Neural progenitor cell (in vitro differentiated cells): Measurements from ENCODE around the gene MAEL. TPM values are rescaled to one million over a fixed set of nuclear protein-coding genes. Genes with fewer than 3 reads are reported as not detected.

Experiments
- DNase-seq: peaks from one replicate; pipeline ENCODE4 v3.0.0-alpha.2; 2016; ENCODE audit warnings: low spot score
- H2AFZ ChIP-seq: fragments of 200-600 bp; sonication (generic); replicated peaks from 2 replicates; pipeline ENCODE4 v1.6.1; 2016; ENCODE audit warnings: antibody characterized with exemption
- H3F3A ChIP-seq: fragments of 200-600 bp; sonication (generic); 2 replicates; pipeline ENCODE4 v1.6.1; 2016; ENCODE audit warnings: antibody characterized with exemption, low read depth
- H3K27ac ChIP-seq: fragments of 200-600 bp; sonication (generic); 2 replicates; pipeline ENCODE4 v1.5.1; 2016; ENCODE audit warnings: mild to moderate bottlenecking
- H3K27me3 ChIP-seq: fragments of 200-600 bp; sonication (generic); 2 replicates; pipeline ENCODE4 v1.6.1; 2016; ENCODE audit warnings: mild to moderate bottlenecking, moderate library complexity
- H3K36me3 ChIP-seq: fragments of 200-600 bp; sonication (generic); 2 replicates; pipeline ENCODE4 v1.5.1; 2016
- H3K4me1 ChIP-seq: fragments of 200-600 bp; sonication (generic); 2 replicates; pipeline ENCODE4 v1.6.1; 2016; ENCODE audit warnings: mixed run types
- H3K4me2 ChIP-seq: fragments of 200-600 bp; sonication (generic); 2 replicates; pipeline ENCODE4 v1.6.1; 2016
- H3K4me3 ChIP-seq: fragments of 200-600 bp; sonication (generic); 2 replicates; pipeline ENCODE4 v1.5.1; 2016
- H3K79me2 ChIP-seq: fragments of 200-600 bp; sonication (generic); 2 replicates; pipeline ENCODE4 v1.6.1; 2016; ENCODE audit warnings: low read depth
- H3K9ac ChIP-seq: fragments of 200-600 bp; sonication (generic); 2 replicates; pipeline ENCODE4 v1.6.1; 2016
- H3K9me3 ChIP-seq: fragments of 200-600 bp; sonication (generic); 2 replicates; pipeline ENCODE4 v1.5.1; 2016; ENCODE audit warnings: low read depth
- H4K20me1 ChIP-seq: fragments of 200-600 bp; sonication (generic); 2 replicates; pipeline ENCODE4 v1.6.1; 2016; ENCODE audit warnings: low read depth
- H3K27ac Mint-ChIP-seq: 3 replicates; pipeline ENCODE4 v1.8.0; 2021; ENCODE audit warnings: mixed read lengths
- H3K27me3 Mint-ChIP-seq: 2 replicates; pipeline ENCODE4 v1.8.0; 2022; ENCODE audit warnings: low read depth, mild to moderate bottlenecking, inconsistent platforms, moderate library complexity, mixed read lengths; ENCODE audit not compliant: insufficient read depth
- H3K36me3 Mint-ChIP-seq: 3 replicates; pipeline ENCODE4 v1.8.0; 2021; ENCODE audit warnings: mixed read lengths
- H3K4me1 Mint-ChIP-seq: 3 replicates; pipeline ENCODE4 v1.8.0; 2021; ENCODE audit warnings: mixed read lengths
- H3K4me3 Mint-ChIP-seq: 3 replicates; pipeline ENCODE4 v1.8.0; 2021; ENCODE audit warnings: mild to moderate bottlenecking, moderate library complexity, mixed read lengths
- H3K9me3 Mint-ChIP-seq: 3 replicates; pipeline ENCODE4 v1.8.0; 2020; ENCODE audit warnings: mixed read lengths
- EZH2 ChIP-seq: fragments of 200-600 bp; sonication (generic); IDR thresholded peaks from 2 replicates; pipeline ENCODE4 v1.6.1; 2017; ENCODE audit warnings: antibody characterized with exemption, mild to moderate bottlenecking, moderate library complexity
- EZH2phosphoT487 ChIP-seq: fragments of 200-600 bp; sonication (generic); IDR thresholded peaks from 2 replicates; pipeline ENCODE4 v1.6.1; 2017; ENCODE audit warnings: antibody characterized with exemption
- total RNA-seq: library from RNA; depleted of rRNA; stranded (reverse); fragments of >200 nt; gene quantifications from 2 replicates; pipeline ENCODE4 v1.2.3, GENCODE V29; 2015; ENCODE audit warnings: low replicate concordance
- TF ChIP-seq, protein P1 (sequence below): fragments of 200-600 bp; sonication (generic); IDR thresholded peaks from 2 replicates; pipeline ENCODE4 v1.5.1; 2017; ENCODE audit warnings: antibody characterized with exemption, mild to moderate bottlenecking

Gene MAEL
- total RNA-seq, 1 donor from 2014 or later, result not detected

- Mint-ChIP-seq H3K27me3 (peaks cover 2% of the 10 kb centered on the region), H3K4me1 (no peaks in the 10 kb centered on the region), H3K27ac (no peak overlapping the region), H3K4me3 (no peak overlapping the region), H3K36me3 (no peaks in the 10 kb centered on the region), H3K9me3 (peaks cover 7% of the 10 kb centered on the region)
- no peak overlapping the region for H3K27ac ChIP-seq
- no peak overlapping the region for H3K9ac ChIP-seq
- no peak overlapping the region for H3K4me2 ChIP-seq
- no peak overlapping the region for H3K4me3 ChIP-seq
- TF ChIP-seq, protein P1, sequence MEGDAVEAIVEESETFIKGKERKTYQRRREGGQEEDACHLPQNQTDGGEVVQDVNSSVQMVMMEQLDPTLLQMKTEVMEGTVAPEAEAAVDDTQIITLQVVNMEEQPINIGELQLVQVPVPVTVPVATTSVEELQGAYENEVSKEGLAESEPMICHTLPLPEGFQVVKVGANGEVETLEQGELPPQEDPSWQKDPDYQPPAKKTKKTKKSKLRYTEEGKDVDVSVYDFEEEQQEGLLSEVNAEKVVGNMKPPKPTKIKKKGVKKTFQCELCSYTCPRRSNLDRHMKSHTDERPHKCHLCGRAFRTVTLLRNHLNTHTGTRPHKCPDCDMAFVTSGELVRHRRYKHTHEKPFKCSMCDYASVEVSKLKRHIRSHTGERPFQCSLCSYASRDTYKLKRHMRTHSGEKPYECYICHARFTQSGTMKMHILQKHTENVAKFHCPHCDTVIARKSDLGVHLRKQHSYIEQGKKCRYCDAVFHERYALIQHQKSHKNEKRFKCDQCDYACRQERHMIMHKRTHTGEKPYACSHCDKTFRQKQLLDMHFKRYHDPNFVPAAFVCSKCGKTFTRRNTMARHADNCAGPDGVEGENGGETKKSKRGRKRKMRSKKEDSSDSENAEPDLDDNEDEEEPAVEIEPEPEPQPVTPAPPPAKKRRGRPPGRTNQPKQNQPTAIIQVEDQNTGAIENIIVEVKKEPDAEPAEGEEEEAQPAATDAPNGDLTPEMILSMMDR, result no peak
- no peak for TF ChIP-seq EZH2
- no peak for TF ChIP-seq EZH2phosphoT487
- no peaks in the 10 kb centered on the region for H3K79me2 ChIP-seq
- DNase-seq, result no peak
- no peaks in the 10 kb centered on the region for H3K4me1 ChIP-seq
- H3K36me3 ChIP-seq, result no peaks in the 10 kb centered on the region
- H4K20me1 ChIP-seq, result no peaks in the 10 kb centered on the region
- no peaks in the 10 kb centered on the region for H3K27me3 ChIP-seq
- H3F3A ChIP-seq, result no peaks in the 10 kb centered on the region
- no peak overlapping the region for H2AFZ ChIP-seq
- H3K9me3 ChIP-seq, result no peaks in the 10 kb centered on the region
Observed at GRCh38 chr1:167033646-167034045, 44.6 kb downstream of the MAEL start.

DNA sequence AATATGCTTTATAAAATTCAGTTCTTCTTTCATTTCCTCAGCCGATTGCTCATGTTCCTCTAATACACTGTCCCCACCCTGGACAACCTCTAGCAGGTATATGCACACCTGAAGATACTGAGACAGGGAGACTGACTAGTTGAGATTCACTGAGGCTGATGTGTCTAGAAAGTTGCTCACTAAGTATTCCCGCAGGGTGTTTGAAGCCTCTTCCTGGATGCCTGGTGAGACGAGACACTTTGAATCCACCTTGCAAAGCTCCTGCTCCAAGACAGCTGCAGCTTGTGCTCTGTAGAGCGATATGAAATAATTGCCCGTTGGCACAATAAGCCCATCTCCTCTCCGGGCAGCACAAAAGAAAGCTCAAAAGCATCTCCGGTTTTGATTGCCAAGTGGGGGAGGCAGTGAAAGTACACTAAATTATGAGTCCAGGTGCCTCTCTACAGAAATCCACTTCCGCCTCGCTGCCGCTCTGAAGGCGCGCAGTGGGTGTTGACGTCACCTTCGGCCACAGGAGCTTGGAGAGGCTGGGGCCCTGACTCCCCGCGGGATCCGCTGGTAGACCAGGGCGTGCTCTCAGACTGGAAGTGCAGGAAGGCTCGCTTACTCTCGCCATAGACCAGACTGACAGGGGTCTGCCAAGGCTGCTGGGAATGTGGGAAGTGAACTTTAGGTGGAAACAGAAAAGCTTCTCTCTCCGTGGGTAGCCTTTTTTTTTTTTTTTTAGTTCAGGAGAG lies 54.8 kb downstream of the MAEL start:
- H3K9ac ChIP-seq, result no peak overlapping the region
- DNase-seq, result no peak
- TF ChIP-seq EZH2 (no peak), EZH2phosphoT487 (no peak)
- TF ChIP-seq, protein P1, result no peak
- H3K4me2 ChIP-seq, result no peak overlapping the region
- no peaks in the 10 kb centered on the region for H3K27me3 ChIP-seq
- no peak overlapping the region for H3K27ac ChIP-seq
- H3K4me1 ChIP-seq, result no peaks in the 10 kb centered on the region
- H2AFZ ChIP-seq, result no peak overlapping the region
- H3K27ac Mint-ChIP-seq, result no peak overlapping the region
- H3K79me2 ChIP-seq, result no peaks in the 10 kb centered on the region
- H3K36me3 Mint-ChIP-seq, result no peaks in the 10 kb centered on the region
- no peaks in the 10 kb centered on the region for H4K20me1 ChIP-seq
- H3K36me3 ChIP-seq, result no peaks in the 10 kb centered on the region
- H3K9me3 Mint-ChIP-seq, result no peaks in the 10 kb centered on the region
- H3K4me1 Mint-ChIP-seq, result peaks cover 3% of the 10 kb centered on the region
- H3K9me3 ChIP-seq, result no peaks in the 10 kb centered on the region
- H3F3A ChIP-seq, result no peaks in the 10 kb centered on the region
- H3K27me3 Mint-ChIP-seq, result no peaks in the 10 kb centered on the region
- H3K4me3 Mint-ChIP-seq, result no peak overlapping the region
- H3K4me3 ChIP-seq, result no peak overlapping the region

DNA sequence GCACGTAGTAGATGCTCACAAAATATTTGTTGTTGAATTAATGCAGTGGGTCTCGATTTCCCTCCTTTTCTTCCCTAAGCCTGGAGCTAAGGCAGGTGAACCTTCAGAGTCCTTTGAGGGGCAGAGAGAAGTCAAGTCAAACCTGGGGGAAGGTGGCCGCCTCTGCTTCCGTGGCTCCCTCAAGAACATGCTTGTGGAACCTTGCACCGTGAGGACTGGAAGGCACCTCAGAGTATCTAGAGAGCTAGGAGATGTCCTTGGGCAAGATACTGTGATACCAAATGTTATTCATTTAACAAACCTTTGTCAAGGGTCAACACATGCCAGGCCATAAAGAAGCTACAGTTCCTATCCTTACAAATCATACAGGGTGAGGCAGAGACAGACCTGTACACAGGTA lies 62.8 kb downstream of the MAEL start:
- DNase-seq, result no peak
- Histone ChIP-seq H3K27me3 (no peaks in the 10 kb centered on the region), H3K4me2 (no peak overlapping the region), H3K79me2 (no peaks in the 10 kb centered on the region), H3F3A (peaks cover 6% of the 10 kb centered on the region), H3K9me3 (no peaks in the 10 kb centered on the region), H4K20me1 (no peaks in the 10 kb centered on the region), H3K36me3 (no peaks in the 10 kb centered on the region), H3K4me1 (no peaks in the 10 kb centered on the region), H3K27ac (no peak overlapping the region), H2AFZ (no peak overlapping the region), H3K9ac (no peak overlapping the region), H3K4me3 (no peak overlapping the region)
- no peaks in the 10 kb centered on the region for H3K27me3 Mint-ChIP-seq
- peaks cover 3% of the 10 kb centered on the region for H3K4me1 Mint-ChIP-seq
- peaks cover 3% of the 10 kb centered on the region for H3K36me3 Mint-ChIP-seq
- H3K27ac Mint-ChIP-seq, result no peak overlapping the region
- no peaks in the 10 kb centered on the region for H3K9me3 Mint-ChIP-seq
- TF ChIP-seq EZH2phosphoT487 (no peak), EZH2 (no peak)
- TF ChIP-seq, protein P1, result no peak
- H3K4me3 Mint-ChIP-seq, result no peak overlapping the region
